HepG2 (cell line): ENCODE data around the gene ANKS3.

ENCODE experiments used
- FOSL1 ChIP-seq: sonication (generic); formaldehyde crosslinking; IDR thresholded peaks from 2 replicates; pipeline ENCODE4 v1.9.0; 2021; ENCODE audit warnings: missing genetic modification reagents, borderline replicate concordance
- IKZF5 ChIP-seq: IDR thresholded peaks from 2 replicates; pipeline ENCODE4 v1.6.1; 2018; ENCODE audit warnings: missing genetic modification reagents, mild to moderate bottlenecking, missing compliant biosample characterization
- MAX ChIP-seq: IDR thresholded peaks from 2 replicates; pipeline ENCODE4 v1.6.1; 2012; ENCODE audit warnings: inconsistent platforms
- POLR2AphosphoS5 ChIP-seq: IDR thresholded peaks from 2 replicates; pipeline ENCODE4 v1.6.1; 2012; ENCODE audit warnings: low read depth, low read length
- PTBP1 ChIP-seq: fragments of 200-400 bp; formaldehyde crosslinking; IDR thresholded peaks from 2 replicates; pipeline ENCODE4 v1.6.1; 2018; ENCODE audit warnings: low read length, low read depth; ENCODE audit not compliant: poor library complexity, severe bottlenecking
- ZNF670 ChIP-seq: sonication (generic); formaldehyde crosslinking; IDR thresholded peaks from 2 replicates; pipeline ENCODE4 v1.8.0; 2022; ENCODE audit warnings: mild to moderate bottlenecking, missing genetic modification reagents, borderline replicate concordance
- ZNF687 ChIP-seq: sonication (generic); formaldehyde crosslinking; IDR thresholded peaks from 2 replicates; pipeline ENCODE4 v1.5.1; 2020; ENCODE audit warnings: mild to moderate bottlenecking, missing genetic modification reagents, moderate library complexity
- ZNF780A ChIP-seq: sonication (generic); formaldehyde crosslinking; IDR thresholded peaks from 2 replicates; pipeline ENCODE4 v1.8.0; 2022; ENCODE audit warnings: mild to moderate bottlenecking, missing genetic modification reagents, moderate library complexity
- TF ChIP-seq, protein P1 (sequence below): sonication (generic); formaldehyde crosslinking; IDR thresholded peaks from 2 replicates; pipeline ENCODE4 v1.4.0; 2020; ENCODE audit warnings: low read depth, mild to moderate bottlenecking, missing genetic modification reagents
- TF ChIP-seq, protein P2 (sequence below): sonication (generic); formaldehyde crosslinking; IDR thresholded peaks from 2 replicates; pipeline ENCODE4 v1.5.0; 2020; ENCODE audit warnings: mild to moderate bottlenecking, missing genetic modification reagents, moderate library complexity
- TF ChIP-seq, protein P3 (sequence below), 2 experiments: IDR thresholded peaks; 2 replicates each; pipeline ENCODE4 v1.6.1; 2011 to 2012; ENCODE audit warnings: low read length in 2 of 2, borderline replicate concordance in 1 of 2, low read depth in 1 of 2, mild to moderate bottlenecking in 1 of 2, moderate library complexity in 1 of 2

- TF ChIP-seq ZNF780A (no peak), MAX (no peak), IKZF5 (CRISPR knock-in tag) (no peak), ZNF670 (no peak), PTBP1 (no peak), FOSL1 (no peak), ZNF687 (no peak), POLR2AphosphoS5 (no peak; the same call in 1 of the 2 replicates)
- TF ChIP-seq, protein P1, sequence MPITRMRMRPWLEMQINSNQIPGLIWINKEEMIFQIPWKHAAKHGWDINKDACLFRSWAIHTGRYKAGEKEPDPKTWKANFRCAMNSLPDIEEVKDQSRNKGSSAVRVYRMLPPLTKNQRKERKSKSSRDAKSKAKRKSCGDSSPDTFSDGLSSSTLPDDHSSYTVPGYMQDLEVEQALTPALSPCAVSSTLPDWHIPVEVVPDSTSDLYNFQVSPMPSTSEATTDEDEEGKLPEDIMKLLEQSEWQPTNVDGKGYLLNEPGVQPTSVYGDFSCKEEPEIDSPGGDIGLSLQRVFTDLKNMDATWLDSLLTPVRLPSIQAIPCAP (CRISPR knock-in tag): no peak
- TF ChIP-seq, protein P2, sequence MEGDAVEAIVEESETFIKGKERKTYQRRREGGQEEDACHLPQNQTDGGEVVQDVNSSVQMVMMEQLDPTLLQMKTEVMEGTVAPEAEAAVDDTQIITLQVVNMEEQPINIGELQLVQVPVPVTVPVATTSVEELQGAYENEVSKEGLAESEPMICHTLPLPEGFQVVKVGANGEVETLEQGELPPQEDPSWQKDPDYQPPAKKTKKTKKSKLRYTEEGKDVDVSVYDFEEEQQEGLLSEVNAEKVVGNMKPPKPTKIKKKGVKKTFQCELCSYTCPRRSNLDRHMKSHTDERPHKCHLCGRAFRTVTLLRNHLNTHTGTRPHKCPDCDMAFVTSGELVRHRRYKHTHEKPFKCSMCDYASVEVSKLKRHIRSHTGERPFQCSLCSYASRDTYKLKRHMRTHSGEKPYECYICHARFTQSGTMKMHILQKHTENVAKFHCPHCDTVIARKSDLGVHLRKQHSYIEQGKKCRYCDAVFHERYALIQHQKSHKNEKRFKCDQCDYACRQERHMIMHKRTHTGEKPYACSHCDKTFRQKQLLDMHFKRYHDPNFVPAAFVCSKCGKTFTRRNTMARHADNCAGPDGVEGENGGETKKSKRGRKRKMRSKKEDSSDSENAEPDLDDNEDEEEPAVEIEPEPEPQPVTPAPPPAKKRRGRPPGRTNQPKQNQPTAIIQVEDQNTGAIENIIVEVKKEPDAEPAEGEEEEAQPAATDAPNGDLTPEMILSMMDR (CRISPR knock-in tag): no peak
- TF ChIP-seq, protein P3, sequence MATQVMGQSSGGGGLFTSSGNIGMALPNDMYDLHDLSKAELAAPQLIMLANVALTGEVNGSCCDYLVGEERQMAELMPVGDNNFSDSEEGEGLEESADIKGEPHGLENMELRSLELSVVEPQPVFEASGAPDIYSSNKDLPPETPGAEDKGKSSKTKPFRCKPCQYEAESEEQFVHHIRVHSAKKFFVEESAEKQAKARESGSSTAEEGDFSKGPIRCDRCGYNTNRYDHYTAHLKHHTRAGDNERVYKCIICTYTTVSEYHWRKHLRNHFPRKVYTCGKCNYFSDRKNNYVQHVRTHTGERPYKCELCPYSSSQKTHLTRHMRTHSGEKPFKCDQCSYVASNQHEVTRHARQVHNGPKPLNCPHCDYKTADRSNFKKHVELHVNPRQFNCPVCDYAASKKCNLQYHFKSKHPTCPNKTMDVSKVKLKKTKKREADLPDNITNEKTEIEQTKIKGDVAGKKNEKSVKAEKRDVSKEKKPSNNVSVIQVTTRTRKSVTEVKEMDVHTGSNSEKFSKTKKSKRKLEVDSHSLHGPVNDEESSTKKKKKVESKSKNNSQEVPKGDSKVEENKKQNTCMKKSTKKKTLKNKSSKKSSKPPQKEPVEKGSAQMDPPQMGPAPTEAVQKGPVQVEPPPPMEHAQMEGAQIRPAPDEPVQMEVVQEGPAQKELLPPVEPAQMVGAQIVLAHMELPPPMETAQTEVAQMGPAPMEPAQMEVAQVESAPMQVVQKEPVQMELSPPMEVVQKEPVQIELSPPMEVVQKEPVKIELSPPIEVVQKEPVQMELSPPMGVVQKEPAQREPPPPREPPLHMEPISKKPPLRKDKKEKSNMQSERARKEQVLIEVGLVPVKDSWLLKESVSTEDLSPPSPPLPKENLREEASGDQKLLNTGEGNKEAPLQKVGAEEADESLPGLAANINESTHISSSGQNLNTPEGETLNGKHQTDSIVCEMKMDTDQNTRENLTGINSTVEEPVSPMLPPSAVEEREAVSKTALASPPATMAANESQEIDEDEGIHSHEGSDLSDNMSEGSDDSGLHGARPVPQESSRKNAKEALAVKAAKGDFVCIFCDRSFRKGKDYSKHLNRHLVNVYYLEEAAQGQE (IDR thresholded peaks at IDR 0.05; ENCODE audit: borderline replicate concordance in 1 of 2, low read depth in 1 of 2, low read length in 2 of 2): no peak
Observed at GRCh38 chr16:4691666-4692412, 42.2 kb downstream of the ANKS3 start.
